NCI-H2171 (cell line): ENCODE data around the gene MLH1.
"Not testable (repeated sequence)": the region's sequence is repeated elsewhere in the genome, so short reads cannot be mapped to it uniquely, and the experiment has no call there.

Source experiments
- DNase-seq: peaks from one replicate; lab custom pipeline; 2025; lab: John Stamatoyannopoulos, UW

Gene MLH1

DNA sequence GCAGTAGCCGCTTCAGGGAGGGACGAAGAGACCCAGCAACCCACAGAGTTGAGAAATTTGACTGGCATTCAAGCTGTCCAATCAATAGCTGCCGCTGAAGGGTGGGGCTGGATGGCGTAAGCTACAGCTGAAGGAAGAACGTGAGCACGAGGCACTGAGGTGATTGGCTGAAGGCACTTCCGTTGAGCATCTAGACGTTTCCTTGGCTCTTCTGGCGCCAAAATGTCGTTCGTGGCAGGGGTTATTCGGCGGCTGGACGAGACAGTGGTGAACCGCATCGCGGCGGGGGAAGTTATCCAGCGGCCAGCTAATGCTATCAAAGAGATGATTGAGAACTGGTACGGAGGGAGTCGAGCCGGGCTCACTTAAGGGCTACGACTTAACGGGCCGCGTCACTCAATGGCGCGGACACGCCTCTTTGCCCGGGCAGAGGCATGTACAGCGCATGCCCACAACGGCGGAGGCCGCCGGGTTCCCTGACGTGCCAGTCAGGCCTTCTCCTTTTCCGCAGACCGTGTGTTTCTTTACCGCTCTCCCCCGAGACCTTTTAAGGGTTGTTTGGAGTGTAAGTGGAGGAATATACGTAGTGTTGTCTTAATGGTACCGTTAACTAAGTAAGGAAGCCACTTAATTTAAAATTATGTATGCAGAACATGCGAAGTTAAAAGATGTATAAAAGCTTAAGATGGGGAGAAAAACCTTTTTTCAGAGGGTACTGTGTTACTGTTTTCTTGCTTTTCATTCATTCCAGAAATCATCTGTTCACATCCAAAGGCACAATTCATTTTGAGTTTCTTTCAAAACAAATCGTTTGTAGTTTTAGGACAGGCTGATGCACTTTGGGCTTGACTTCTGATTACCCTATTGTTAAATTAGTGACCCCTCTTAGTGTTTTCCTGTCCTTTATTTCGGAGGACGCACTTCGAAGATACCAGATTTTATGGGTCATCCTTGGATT is at the start of gene MLH1:
MLH1 (plus strand) TSS at position 193 of the 958 bp plus-strand sequence; CDS start at position 223, 30 bp downstream.
- no peak for DNase-seq

DNA sequence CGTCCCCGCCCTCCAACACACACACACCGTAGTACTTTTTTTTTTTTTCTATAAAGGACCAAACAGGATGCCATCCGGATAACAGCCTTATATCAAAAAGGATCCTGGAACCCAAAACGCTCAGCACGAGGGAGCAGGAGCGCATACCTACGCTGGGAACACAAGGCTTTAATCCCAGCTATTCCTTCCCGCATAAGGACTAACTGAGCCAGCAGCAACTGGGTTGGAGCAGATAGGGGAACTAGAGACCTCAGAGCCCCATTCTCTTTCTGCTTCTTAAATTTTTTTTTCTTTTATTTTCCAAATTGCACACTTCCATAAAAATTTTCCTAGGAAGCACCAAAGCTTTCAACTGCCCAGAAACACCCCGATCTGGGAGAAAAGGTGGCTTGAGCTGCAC is 49.7 kb upstream of the MLH1 start:
- no peak for DNase-seq

DNA sequence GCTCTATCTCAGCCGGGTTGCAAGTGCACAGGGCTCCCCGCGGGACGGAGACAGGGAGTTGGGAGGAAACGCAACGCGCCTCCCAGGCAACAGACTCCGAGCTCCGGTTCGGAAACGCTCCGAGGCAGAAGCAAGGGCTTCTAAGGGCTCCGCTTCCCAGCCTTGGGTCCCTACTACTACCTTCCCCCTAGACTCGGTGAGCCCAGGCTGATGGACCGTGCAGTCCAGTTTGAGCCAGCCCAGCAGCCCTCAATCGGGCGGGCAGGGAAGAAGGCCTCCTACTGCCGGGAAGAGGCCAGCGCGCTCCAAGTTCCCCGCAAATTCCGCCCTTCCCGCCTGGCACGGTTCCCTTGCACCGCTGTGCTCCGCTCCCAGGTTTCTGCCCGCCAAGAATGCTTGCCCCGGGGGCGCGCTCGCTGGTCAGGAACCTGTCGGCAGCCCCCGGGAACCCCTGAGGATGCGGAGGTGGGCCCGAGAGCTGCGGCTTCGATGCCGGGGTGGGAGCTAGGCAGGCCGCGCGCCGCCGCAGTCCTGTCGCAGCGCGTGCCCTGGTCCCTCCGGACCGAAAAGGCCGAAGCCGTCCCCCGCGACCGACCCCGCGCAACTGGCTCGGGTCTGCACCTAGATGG is 49.2 kb upstream of the MLH1 start:
- no peak for DNase-seq

DNA sequence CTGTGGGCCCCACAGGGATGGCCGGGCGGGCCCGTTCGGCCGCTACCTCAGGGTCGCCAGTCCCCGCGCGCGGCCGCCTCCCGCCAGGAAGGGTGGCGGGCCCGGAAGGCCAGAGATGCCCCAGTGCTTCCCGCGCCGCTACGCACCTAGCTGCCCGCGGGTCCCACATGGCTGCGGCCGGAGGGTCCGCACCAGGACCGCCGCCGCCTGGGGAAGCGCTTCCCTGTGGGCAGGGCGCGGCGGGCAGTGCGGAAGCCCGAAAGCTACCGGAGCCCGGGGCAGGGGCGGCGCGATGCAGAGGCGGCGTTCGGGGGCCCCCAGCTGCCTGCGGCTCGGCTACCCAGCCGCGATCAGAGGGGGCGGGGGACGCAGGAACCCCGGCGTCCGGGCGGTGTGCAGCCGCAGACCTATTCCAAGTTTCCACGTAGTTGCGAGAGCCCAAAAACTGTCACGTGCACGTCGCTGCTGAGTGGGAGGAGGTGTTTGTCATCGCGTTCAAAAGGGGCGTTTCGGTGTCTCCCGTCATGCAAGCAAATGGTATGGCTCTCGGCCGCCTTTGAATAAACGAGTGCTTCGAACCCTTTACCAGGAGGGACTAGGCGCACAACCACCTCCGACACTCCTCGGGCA is 48.6 kb upstream of the MLH1 start, which contains the start of gene TRANK1:
TRANK1 (minus strand) TSS at position 414 of the 630 bp plus-strand sequence; CDS start at position 169, 245 bp downstream.
- no peak for DNase-seq

DNA sequence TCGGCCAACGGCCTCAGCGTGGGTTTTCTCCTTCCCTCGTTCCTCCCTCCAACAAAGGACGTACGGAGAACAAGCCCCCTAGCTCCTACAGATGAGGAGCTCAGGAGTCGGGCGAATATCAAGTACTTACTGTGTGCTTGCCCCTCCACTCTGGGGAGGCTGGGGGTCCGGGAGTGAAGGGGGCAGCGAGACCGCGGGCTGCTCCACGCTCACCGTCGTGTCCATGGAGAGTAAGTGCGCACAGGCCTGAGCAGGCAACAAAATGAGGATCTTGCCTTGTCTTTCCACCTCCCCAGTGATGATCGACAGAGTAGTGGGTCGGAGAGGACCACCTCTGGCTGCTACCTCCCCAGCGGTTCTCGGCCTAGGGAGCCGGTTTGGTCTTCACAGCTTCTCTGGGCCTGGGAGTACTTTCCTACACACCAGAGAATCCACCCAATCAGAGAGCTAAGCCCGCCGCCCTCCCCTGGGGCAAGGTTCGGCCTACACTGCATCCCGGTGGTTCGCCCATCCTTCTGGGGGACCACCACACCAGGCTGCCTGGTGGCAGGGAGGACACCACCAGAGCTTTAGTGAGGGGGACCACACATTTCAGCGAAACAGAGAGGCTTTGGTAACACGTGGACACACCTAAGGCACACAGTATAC is 47.9 kb upstream of the MLH1 start:
- DNase-seq, result no peak

DNA sequence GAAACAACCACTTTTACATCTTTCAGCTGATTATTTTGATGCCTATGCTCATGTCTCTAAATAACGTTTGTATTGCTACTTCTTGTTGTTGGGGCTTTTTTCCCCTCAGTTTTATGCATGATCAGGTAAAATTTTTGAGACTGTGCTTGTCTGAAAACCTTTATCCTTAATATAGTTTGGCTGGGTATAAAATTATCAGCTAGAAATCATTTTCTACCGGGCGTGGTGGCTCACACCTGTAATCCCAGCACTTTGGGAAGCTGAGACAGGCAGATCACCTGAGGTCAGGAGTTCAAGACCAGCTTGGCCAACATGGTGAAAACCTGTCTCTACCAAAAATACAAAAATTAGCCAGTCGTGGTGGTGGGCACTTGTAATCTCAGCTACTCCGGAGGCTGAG is 45.5 kb upstream of the MLH1 start:
- not testable (repeated sequence) for DNase-seq

DNA sequence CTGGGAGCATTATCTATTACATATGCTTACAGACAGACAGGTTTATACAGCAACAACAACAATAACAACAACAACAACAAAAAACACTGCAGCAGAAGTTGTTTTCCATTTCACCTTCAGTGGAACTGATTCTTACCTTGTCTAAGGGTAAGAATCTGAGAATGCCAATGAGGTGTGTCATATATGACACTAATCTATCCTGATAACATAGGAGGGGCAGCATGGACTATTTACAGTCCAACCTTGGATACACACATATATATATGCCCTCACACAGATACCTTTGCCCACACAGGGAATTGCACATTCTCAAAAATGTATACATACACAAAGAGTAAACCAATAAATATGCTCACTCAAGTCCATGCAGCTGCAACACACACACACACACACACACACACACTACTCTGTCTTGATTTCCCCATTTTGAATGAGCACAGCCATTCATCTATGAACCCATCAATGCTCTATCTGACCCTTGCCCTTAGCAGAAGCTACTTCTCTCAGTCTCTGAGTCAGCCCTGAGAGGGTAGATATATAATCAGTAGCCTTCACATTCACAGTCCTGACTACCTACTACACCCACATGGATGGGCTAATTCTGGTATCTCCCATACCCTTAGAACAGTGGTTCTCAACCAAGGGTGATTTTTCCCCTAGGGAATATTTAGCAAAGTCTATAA is 38.7 kb upstream of the MLH1 start:
- DNase-seq, result no peak

DNA sequence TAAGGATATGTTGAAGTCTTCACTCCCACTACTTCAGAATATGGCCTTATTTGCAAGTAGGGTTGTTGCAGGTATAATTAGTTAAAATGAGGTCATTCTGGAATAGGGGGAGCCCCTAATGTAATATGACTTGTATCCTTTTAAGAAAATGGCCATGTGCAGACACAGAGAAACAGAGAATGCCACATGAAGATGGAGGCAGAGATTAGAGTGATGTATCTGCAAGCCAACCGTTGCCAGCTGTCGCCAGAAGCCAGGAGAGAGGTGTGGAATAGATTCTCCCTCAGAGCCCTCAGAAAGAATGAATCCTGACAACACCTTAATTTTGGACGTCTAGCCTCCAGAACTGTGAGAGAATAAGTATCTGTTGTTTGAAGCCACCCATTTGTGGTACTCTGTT is 37.2 kb upstream of the MLH1 start:
- no peak for DNase-seq

DNA sequence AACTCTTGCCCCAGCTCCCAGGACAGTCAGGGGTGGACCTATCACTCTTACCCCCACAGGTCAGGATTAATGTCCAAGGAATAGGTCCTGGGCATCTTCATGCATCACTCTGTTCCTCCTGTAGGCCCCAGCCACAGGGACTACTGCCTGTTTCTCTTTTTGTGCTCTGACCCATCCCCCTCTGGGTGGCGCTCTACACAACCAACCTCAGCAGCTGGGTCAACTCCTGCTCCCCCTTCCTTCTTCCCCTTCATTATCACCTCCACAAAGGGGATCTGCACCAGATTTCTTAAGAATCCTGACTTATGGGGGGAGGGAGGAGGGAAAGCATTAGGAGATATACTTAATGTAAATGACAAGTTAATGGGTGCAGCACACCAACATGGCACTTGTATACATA is 36.3 kb upstream of the MLH1 start:
- no peak for DNase-seq

DNA sequence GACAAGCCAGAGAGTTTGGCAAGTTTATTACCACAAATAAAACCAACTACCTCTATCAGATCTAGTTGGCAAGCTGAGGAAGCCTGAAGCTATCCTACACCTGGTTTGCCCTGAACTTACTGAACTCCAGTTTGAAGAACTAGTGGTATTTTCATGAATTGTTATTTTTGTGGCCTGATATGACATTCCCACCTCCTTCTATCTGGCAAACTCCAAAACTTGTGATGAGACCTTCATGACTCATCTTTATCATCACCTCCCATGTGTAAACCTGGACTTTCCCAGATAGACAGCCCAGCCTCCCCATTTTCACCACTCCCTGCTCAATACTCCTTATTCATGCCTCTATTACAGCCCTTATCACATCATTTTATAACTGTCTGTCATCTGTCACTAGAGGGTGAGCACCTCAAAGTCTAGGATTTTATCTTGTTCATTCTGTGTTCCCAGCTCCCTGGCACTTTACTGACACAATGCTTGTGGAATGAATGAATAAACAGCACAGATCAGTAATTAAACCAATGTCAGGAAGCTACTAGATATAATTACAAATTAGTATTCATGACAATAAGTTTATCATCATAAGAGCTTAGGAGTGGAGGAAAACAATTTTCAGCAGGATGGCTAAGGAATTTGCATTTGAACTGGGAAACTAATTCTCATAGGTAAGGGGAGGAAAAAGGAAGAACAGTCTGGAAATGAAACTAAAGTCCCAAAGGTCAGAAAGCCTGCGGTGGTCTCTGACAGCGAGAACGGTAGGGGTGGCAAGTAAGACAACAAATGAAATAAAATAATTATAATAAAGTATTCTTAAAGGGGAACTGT is 35.2 kb upstream of the MLH1 start:
- DNase-seq, result no peak

DNA sequence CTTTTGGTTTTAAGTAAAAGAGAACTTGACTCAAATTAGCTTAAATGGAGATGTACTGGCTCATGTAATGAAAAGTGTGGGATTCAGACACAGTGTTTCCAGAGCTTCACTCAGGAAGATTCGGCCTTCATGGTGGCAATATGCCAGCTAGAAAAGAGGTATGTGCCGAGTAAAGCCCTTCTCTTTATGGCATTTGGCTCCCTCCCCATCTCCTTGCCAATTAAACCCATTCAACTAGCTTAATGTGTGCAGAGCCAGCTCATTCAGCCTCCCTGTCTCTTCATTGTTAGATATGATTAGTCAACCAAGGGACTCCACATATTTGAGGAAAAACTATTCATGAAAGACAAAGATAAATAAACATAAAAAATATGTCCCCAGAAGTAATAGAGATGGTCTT is 33.5 kb upstream of the MLH1 start:
- no peak for DNase-seq

DNA sequence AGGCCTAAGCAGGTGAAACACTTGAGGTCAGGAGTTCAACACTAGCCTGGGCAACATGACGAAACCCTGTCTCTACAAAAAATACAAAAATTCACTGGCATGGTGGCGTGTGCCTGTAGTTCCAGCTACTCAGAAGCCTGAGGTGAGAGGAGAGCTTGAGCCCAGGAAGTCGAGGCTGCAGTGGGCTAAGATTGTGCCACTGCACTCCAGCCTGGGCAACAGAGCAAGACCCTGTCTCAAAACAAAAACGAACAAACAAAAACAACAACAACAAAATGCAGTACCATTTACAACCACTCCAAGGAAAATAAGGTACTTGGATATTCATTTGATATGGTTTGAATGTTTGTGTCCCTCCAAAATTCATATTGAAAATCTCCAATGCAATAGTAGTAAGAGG is 32.8 kb upstream of the MLH1 start:
- DNase-seq, result no peak

DNA sequence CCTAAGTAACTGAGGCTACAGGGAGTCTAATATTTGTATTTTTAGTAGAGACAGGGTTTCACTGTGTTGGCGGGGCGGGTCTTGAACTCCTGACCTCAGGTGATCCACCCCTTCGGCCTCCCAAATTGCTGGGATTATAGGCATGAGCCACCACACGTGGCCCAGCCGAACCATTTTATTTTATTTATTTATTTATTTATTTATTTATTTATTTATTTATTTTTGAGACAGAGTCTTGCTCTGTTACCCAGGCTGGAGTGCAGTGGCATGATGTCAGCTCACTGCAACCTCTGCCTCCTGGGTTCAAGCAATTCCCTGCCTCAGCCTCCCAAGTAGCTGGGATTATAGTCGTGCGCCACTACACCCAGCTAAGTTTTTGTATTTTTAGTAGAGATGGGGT is 30.3 kb upstream of the MLH1 start:
- DNase-seq, result not testable (repeated sequence)

DNA sequence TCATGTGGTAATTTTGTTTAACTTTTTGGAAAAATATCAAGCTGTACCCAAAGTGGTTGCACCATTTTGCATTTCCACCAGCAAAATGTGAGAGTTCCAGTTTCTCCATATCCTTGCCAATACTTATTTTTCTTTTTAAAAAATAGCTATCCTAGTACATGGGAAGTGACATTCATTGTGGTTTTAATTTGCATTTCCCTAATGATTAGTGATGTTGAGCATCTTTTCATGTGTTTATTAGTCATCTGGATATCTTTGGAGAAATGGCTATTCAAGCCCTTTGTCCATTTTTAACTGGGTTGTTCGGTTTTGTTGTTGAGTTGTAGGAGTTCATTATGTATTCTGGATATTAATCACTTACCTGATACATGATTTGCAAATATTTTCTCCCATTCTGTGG is 29.0 kb upstream of the MLH1 start:
- DNase-seq, result no peak

DNA sequence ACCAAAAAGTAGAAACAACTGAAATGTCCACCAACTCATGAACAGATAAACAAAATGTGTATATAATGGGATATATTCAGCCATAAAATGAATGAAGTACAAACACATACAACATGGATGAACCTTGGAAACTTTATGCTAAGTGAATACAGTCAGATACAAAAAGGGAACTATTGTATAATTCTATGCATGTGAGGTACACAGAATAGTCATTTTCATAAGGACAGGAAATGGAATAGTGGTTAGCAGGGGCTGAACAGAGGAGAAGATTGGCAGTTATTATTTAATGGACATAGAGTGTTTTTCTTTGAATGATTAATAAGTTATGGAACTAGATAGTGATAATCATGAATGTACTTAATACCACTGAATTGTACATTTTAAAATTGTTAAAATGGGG is 28.5 kb upstream of the MLH1 start:
- no peak for DNase-seq

DNA sequence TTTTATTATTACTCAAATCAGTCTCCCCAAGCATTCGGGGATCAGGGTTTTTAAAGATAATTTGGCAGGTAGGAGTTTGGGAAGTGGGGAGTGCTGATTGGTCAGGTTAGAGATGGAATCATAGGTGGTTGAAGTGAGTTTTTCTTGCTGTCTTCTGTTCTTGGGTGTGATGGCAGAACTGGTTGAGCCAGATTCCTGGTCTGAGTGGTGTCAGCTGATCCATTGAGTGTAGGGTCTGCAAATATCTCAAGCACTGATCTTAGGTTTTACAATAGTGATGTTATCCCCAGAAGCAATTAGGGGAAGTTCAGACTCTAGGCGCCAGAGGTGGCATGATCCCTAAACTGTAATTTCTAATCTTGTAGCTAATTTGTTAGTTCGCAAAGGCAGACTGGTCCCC is 27.9 kb upstream of the MLH1 start:
- DNase-seq, result no peak

DNA sequence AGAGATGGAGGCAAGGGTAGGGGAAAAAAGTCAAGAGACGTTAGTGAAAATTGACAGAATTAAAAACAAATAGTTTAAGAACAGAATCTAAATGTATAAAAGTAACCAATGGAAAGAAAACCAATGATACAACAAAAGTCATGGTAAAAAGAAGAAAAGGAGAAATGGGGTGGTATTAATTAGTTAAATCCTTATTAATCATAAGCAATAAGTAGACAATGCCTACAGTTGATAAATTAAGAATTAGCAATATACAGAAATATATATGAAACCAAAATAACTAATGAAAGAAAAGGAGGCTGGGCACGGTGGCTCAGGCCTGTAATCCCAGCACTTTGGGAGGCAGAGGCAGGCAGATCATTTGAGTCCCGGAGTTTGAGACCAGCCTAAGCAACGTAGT is 24.2 kb upstream of the MLH1 start:
- DNase-seq, result no peak

DNA sequence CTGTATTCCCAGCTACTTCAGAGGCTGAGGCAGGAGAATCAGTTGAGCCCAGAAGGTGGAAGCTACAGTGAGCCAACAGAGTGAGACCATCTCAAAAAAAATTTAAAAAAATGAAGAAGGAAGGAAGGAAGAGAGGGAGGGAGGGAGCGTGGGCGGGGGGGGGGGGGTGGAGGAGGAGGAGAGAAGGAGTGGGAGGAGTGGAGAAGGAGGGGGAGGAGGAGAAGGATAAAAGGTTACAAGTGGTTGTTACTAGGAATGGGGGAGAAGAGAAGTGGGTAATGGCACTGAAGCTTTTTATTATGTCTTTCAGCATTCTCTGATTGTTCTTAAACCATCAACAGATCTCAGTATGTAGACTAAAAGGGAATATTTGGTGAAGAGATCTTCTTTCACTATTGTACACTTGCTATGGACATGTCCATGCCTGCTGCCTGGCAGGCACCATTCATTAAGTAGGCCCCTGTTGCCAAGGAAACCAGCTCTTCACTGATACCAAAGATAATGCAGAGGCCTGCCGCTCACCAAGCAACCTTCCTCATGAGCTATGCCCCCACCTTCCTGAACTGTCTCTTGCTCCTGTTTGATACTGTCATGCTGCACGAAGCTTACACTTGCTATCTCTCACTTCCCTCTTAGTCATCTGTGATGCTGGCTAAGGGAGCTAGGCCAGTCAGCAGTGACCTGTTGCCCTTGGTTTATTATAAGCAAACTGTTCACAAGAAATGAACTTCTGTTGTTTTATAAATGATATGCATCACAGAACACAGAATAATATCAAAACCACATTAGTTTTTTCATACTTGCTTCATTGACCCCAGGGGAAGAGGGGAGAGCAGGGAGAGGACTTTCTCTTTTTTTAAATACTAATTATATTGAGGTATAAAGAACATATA is 23.5 kb upstream of the MLH1 start:
- peak; percentile 71 for DNase-seq

DNA sequence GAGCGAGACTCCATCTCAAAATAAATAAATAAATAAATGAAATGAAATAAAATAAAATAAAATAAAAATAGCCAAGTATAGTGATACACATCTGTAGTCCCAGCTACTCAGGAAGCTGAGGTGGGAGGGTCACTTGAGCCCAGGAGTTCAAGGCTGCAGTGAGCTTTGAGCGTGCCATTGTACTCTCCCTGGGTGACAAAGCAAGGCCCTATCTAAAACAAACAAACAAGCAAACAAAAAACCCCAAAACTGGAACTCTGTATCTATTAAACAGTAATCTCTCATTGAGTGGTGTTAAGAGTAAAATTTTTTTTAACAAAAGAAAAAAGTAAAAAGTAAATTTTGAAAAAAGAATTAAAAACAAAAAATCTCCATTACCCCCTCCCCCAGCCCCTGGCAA is 21.2 kb upstream of the MLH1 start:
- DNase-seq, result no peak

DNA sequence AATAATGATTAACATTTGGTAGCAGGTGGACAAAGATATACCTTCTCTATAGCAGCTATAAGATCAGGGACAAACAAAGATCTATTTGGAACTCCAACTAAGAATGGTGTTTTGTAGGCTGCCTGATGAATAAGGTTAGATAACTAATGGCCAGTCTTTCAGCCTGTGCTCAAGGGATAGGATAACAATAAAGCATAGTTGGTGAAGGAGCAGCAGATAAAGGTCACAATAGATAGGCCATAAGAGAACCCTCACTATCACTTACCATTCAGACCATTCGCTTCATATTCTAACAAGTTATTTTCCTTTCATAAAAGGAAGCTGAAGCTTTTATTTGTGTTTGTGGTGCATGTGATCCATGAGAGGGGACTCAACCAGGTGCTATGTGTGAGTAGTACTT is 20.2 kb upstream of the MLH1 start:
- DNase-seq, result no peak
